ENCODE measurements around the gene TOR4A.
A peak's percentile ranks its signal among the peaks of the same experiment; 100 is the strongest.
"Not testable (repeated sequence)": the region's sequence is repeated elsewhere in the genome, so short reads cannot be mapped to it uniquely, and the experiment has no call there.

TOR4A gene

GRCh38 chr9:137251490-137252268 lies 25.8 kb upstream of the TOR4A start:
- H3K27ac ChIP-seq: no peak overlapping the region
- DNase-seq (ENCODE audit: low read depth, low spot score): no peak

- no peak overlapping the region for H3K27ac ChIP-seq
- no peak for DNase-seq (ENCODE audit: low read depth, low spot score)
Measured at GRCh38 chr9:137252555-137253506, 24.7 kb upstream of the TOR4A start.

- no peak overlapping the region for H3K27ac ChIP-seq
Measured at GRCh38 chr9:137253717-137254623, 23.6 kb upstream of the TOR4A start.

GRCh38 chr9:137254624-137255447 lies 22.7 kb upstream of the TOR4A start, which contains the start of gene NELFB:
TSS of gene NELFB (plus strand) at chr9:137255327.
- DNase-seq (ENCODE audit: low read depth, low spot score): no peak
- peak within 1 kb of the TSS; percentile 53 for H3K27ac ChIP-seq

More at GRCh38 chr9:137253717-137254623, 23.6 kb upstream of the TOR4A start:
- no peak for DNase-seq (ENCODE audit: low read depth, low spot score)

GRCh38 chr9:137255448-137256114 lies 21.9 kb upstream of the TOR4A start:
- no peak for DNase-seq (ENCODE audit: low read depth, low spot score)
- peak overlapping the region; percentile 53 for H3K27ac ChIP-seq

- no peak for DNase-seq (ENCODE audit: low read depth, low spot score)
- H3K27ac ChIP-seq: no peak overlapping the region
Measured at GRCh38 chr9:137256362-137256761, 21.2 kb upstream of the TOR4A start.

- DNase-seq (ENCODE audit: low read depth, low spot score): no peak
- no peak overlapping the region for H3K27ac ChIP-seq
Measured at GRCh38 chr9:137256856-137257255, 20.7 kb upstream of the TOR4A start.

GRCh38 chr9:137262173-137262908 lies 15.2 kb upstream of the TOR4A start:
- not testable (repeated sequence) for DNase-seq (ENCODE audit: low read depth, low spot score); H3K27ac ChIP-seq

- no peak for DNase-seq (ENCODE audit: low read depth, low spot score)
- no peak overlapping the region for H3K27ac ChIP-seq
Measured at GRCh38 chr9:137262909-137263285, 14.6 kb upstream of the TOR4A start.

- no peak overlapping the region for H3K27ac ChIP-seq
- DNase-seq (ENCODE audit: low read depth, low spot score): no peak
Measured at GRCh38 chr9:137263506-137263905, 14.0 kb upstream of the TOR4A start.

GRCh38 chr9:137264067-137264466 lies 13.5 kb upstream of the TOR4A start:
- no peak overlapping the region for H3K27ac ChIP-seq
- DNase-seq (ENCODE audit: low read depth, low spot score): no peak

- no peak for DNase-seq (ENCODE audit: low read depth, low spot score)
- H3K27ac ChIP-seq: no peak overlapping the region
Measured at GRCh38 chr9:137265496-137266161, 11.9 kb upstream of the TOR4A start.

GRCh38 chr9:137266162-137266527 lies 11.4 kb upstream of the TOR4A start:
- DNase-seq (ENCODE audit: low read depth, low spot score): no peak
- no peak overlapping the region for H3K27ac ChIP-seq

GRCh38 chr9:137266585-137267453 lies 10.7 kb upstream of the TOR4A start:
- H3K27ac ChIP-seq: no peak overlapping the region
- no peak for DNase-seq (ENCODE audit: low read depth, low spot score)

GRCh38 chr9:137267933-137268355 lies 9.6 kb upstream of the TOR4A start:
- no peak for DNase-seq (ENCODE audit: low read depth, low spot score)
- no peak overlapping the region for H3K27ac ChIP-seq

GRCh38 chr9:137268538-137269201 lies 8.9 kb upstream of the TOR4A start:
- DNase-seq (ENCODE audit: low read depth, low spot score): no peak
- H3K27ac ChIP-seq: no peak overlapping the region

Data from epithelial cell of prostate (primary cell).